ENCODE measurements around the gene GPX4. TPM values are rescaled to one million over a fixed set of nuclear protein-coding genes. Genes with fewer than 3 reads are reported as not detected.
A peak's percentile ranks its signal among the peaks of the same experiment; 100 is the strongest.

GPX4 gene
- total RNA-seq, 1 donor from 2014 or later = 354 TPM

DNA sequence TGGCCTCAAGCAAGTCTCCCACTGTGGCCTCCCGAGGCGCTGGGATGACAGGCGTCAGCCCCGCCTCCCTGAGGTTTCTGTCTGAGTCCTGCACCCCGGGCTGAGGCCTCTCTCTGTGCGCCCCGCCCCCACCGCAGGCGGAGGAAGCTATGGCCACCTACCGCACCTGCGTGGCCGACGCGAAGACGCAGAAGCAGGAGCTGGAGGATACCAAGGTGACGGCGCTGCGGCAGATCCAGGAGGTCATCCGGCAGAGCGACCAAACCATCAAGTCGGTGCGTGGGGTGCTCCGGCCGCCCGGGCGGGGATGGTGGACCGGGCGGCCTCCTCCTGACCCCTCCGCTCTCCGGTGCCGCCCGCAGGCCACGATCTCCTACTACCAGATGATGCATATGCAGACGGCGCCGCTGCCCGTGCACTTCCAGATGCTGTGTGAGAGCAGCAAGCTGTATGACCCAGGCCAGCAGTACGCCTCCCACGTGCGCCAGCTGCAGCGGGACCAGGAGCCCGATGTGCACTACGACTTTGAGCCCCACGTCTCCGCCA, 24.2 kb upstream of the GPX4 start:
- DNase-seq (ENCODE audit: extremely low spot score, unreplicated experiment) = no peak
- Mint-ChIP-seq H3K27ac (ENCODE audit: unreplicated experiment) (no peak overlapping the region), H3K4me3 (ENCODE audit: unreplicated experiment) (no peak overlapping the region), H3K9me3 (ENCODE audit: unreplicated experiment) (no peaks in the 10 kb centered on the region), H3K27me3 (ENCODE audit: unreplicated experiment) (no peaks in the 10 kb centered on the region), H3K4me1 (ENCODE audit: unreplicated experiment) (peaks cover 10% of the 10 kb centered on the region), H3K36me3 (ENCODE audit: unreplicated experiment) (no peaks in the 10 kb centered on the region)
- TF ChIP-seq CTCF (IDR thresholded peaks at IDR 0.05) = no peak

GRCh38 chr19:1080360-1081161, 23.2 kb upstream of the GPX4 start:
- H3K4me3 Mint-ChIP-seq (ENCODE audit: unreplicated experiment) = no peak overlapping the region
- no peak overlapping the region for H3K27ac Mint-ChIP-seq (ENCODE audit: unreplicated experiment)
- no peak for TF ChIP-seq CTCF (IDR thresholded peaks at IDR 0.05)
- DNase-seq (ENCODE audit: extremely low spot score, unreplicated experiment) = no peak
- H3K36me3 Mint-ChIP-seq (ENCODE audit: unreplicated experiment) = no peaks in the 10 kb centered on the region
- H3K9me3 Mint-ChIP-seq (ENCODE audit: unreplicated experiment) = no peaks in the 10 kb centered on the region
- H3K27me3 Mint-ChIP-seq (ENCODE audit: unreplicated experiment) = no peaks in the 10 kb centered on the region
- peaks cover 10% of the 10 kb centered on the region for H3K4me1 Mint-ChIP-seq (ENCODE audit: unreplicated experiment)

DNA sequence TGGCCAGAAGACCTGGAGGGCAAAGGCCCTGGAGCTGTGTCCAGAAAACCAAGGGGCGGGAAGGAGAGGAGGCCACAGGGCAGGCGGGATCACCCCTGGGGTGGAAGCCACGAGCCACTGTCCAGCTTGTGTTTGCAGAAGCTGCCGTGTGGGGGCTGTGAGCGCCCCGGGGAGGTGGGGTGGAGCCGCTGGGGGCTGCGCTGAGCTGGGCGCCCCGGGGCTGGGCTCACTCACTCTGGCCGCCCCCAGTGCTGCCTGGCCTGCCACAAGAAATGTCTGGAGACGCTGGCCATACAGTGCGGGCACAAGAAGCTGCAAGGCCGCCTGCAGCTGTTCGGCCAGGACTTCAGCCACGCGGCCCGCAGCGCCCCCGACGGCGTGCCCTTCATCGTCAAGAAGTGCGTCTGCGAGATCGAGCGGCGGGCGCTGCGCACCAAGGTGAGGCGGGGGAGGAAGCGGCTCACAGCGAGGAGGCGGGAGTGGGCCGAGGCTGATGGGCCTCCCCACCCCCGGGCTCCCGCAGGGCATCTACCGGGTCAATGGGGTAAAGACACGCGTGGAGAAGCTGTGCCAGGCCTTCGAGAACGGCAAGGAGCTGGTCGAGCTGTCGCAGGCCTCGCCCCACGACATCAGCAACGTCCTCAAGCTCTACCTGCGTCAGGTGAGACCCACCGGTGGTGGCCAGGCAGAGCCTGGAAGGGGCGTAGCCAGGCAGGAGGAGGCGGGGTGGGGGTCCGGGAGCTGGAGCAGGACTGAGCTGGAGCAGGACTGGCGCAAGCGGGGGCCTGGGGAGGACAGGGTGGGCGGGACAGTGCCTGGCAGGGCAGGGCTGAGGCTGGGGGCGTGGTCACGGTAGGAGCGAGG, 22.3 kb upstream of the GPX4 start:
- H3K4me1 Mint-ChIP-seq (ENCODE audit: unreplicated experiment) = peaks cover 10% of the 10 kb centered on the region
- no peaks in the 10 kb centered on the region for H3K27me3 Mint-ChIP-seq (ENCODE audit: unreplicated experiment)
- no peaks in the 10 kb centered on the region for H3K9me3 Mint-ChIP-seq (ENCODE audit: unreplicated experiment)
- peak overlapping the region; percentile 52 for H3K4me3 Mint-ChIP-seq (ENCODE audit: unreplicated experiment)
- no peak overlapping the region for H3K27ac Mint-ChIP-seq (ENCODE audit: unreplicated experiment)
- H3K36me3 Mint-ChIP-seq (ENCODE audit: unreplicated experiment) = no peaks in the 10 kb centered on the region
- no peak for DNase-seq (ENCODE audit: extremely low spot score, unreplicated experiment)
- no peak for TF ChIP-seq CTCF (IDR thresholded peaks at IDR 0.05)

DNA sequence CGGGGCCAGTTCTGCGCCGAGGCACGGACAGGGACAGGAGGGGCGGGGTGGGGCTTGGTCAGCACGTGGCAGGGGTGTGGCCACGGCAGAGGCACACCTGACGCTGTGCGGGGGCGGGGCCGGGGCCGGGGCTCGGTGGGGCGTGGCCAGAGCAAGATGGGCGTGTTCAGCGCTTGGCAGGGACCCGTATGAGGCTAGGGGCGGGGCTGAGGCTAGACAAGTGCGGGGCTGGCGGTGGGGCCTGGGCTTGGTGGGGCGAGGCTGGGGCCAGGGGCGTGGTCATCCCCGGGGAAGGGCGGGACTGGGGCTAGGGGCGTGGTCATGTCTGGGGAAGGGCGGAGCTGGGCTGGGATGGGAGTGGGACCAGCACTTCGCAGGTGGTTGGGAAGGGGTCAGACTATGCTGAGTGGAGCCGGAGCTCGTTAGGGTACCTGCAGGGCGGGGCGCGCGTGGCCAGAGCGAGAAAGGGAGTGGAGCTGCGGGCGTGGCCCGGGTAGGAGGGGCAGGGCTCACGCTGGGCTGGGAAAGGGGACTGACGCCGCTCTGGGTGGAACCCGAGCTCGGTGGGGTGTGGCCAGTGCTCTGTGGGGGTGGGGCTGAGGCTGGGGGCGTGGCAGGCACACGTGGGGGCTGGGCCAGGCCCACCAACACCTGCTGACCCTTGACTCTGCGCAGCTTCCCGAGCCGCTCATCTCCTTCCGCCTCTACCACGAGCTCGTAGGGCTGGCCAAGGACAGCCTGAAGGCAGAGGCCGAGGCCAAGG, 21.4 kb upstream of the GPX4 start:
- DNase-seq (ENCODE audit: extremely low spot score, unreplicated experiment) = no peak
- Mint-ChIP-seq H3K27me3 (ENCODE audit: unreplicated experiment) (no peaks in the 10 kb centered on the region), H3K4me1 (ENCODE audit: unreplicated experiment) (peaks cover 10% of the 10 kb centered on the region), H3K9me3 (ENCODE audit: unreplicated experiment) (no peaks in the 10 kb centered on the region), H3K36me3 (ENCODE audit: unreplicated experiment) (no peaks in the 10 kb centered on the region), H3K27ac (ENCODE audit: unreplicated experiment) (no peak overlapping the region), H3K4me3 (ENCODE audit: unreplicated experiment) (peak overlapping the region; percentile 69)
- TF ChIP-seq CTCF (IDR thresholded peaks at IDR 0.05) = no peak

All from osteocyte (in vitro differentiated cells).